HepG2 (cell line): ENCODE data around the gene ZSCAN26. TPM values are rescaled to one million over a fixed set of nuclear protein-coding genes. Genes with fewer than 3 reads are reported as not detected.
A peak's percentile ranks its signal among the peaks of the same experiment; 100 is the strongest.

Experiments
- CEBPG ChIP-seq: IDR thresholded peaks from 2 replicates; pipeline ENCODE4 v1.6.1; 2016
- CREB1 ChIP-seq, 2 experiments: fragments of 450-650 bp in 1 of 2; IDR thresholded peaks; 2 replicates each; pipeline ENCODE4 v1.6.1; 2016 to 2017; ENCODE audit warnings: control low read depth in 1 of 2, mild to moderate bottlenecking in 1 of 2, missing compliant biosample characterization in 1 of 2, missing genetic modification characterization in 1 of 2
- GATA4 ChIP-seq: sonication (generic); IDR thresholded peaks from 2 replicates; pipeline ENCODE4 v1.6.1; 2016; ENCODE audit warnings: antibody characterized with exemption, low read depth, borderline replicate concordance
- GLI4 ChIP-seq: sonication (generic); formaldehyde crosslinking; IDR thresholded peaks from 2 replicates; pipeline ENCODE4 v1.5.1; 2020; ENCODE audit warnings: missing genetic modification reagents, mild to moderate bottlenecking, moderate library complexity, borderline replicate concordance
- GPN1 ChIP-seq: sonication (generic); formaldehyde crosslinking; IDR thresholded peaks from 2 replicates; pipeline ENCODE4 v1.5.1; 2020; ENCODE audit warnings: missing genetic modification reagents, borderline replicate concordance
- HOMEZ ChIP-seq: IDR thresholded peaks from 2 replicates; pipeline ENCODE4 v1.6.1; 2016; ENCODE audit warnings: low read depth
- MEF2D ChIP-seq: sonication (generic); formaldehyde crosslinking; IDR thresholded peaks from 2 replicates; pipeline ENCODE4 v1.5.1; 2020; ENCODE audit warnings: mild to moderate bottlenecking, missing genetic modification reagents
- MIER3 ChIP-seq: IDR thresholded peaks from 2 replicates; pipeline ENCODE4 v1.6.1; 2016; ENCODE audit warnings: missing compliant biosample characterization, borderline replicate concordance
- PHF8 ChIP-seq: sonication (generic); formaldehyde crosslinking; IDR thresholded peaks from 2 replicates; pipeline ENCODE4 v1.5.0; 2020; ENCODE audit warnings: missing genetic modification reagents
- POGK ChIP-seq: sonication (generic); formaldehyde crosslinking; conservative IDR thresholded peaks from 2 replicates; pipeline ENCODE4 v1.8.0; 2022; ENCODE audit warnings: mild to moderate bottlenecking, moderate library complexity, missing genetic modification reagents
- RXRB ChIP-seq: IDR thresholded peaks from 2 replicates; pipeline ENCODE4 v1.6.1; 2016; ENCODE audit warnings: borderline replicate concordance, missing genetic modification reagents, missing compliant biosample characterization
- SMC3 ChIP-seq: IDR thresholded peaks from 2 replicates; pipeline ENCODE4 v1.6.1; 2011; ENCODE audit warnings: low read length, improper control_type of control experiment
- SMYD3 ChIP-seq: sonication (generic); formaldehyde crosslinking; IDR thresholded peaks from 2 replicates; pipeline ENCODE4 v1.8.1; 2023; ENCODE audit warnings: mild to moderate bottlenecking, missing genetic modification reagents
- TAF1 ChIP-seq: sonication (generic); formaldehyde crosslinking; IDR thresholded peaks from 2 replicates; pipeline ENCODE4 v1.4.0; 2020; ENCODE audit warnings: missing genetic modification reagents
- TEF ChIP-seq: sonication (generic); formaldehyde crosslinking; IDR thresholded peaks from 2 replicates; pipeline ENCODE4 v1.5.0; 2020; ENCODE audit warnings: missing genetic modification reagents
- YY1 ChIP-seq: IDR thresholded peaks from 2 replicates; pipeline ENCODE4 v1.6.1; 2011; ENCODE audit warnings: low read length, low read depth, moderate library complexity, mild to moderate bottlenecking; ENCODE audit not compliant: insufficient read depth, insufficient replicate concordance
- ZBTB21 ChIP-seq: sonication (generic); formaldehyde crosslinking; IDR thresholded peaks from 2 replicates; pipeline ENCODE4 v1.4.0; 2020; ENCODE audit warnings: missing genetic modification reagents
- ZNF121 ChIP-seq: sonication (generic); formaldehyde crosslinking; IDR thresholded peaks from 2 replicates; pipeline ENCODE4 v1.5.0; 2020; ENCODE audit warnings: mild to moderate bottlenecking, missing genetic modification reagents
- ZNF274 ChIP-seq: sonication (generic); formaldehyde crosslinking; IDR thresholded peaks from 2 replicates; pipeline ENCODE4 v1.5.1; 2020; ENCODE audit warnings: mild to moderate bottlenecking, missing genetic modification reagents
- ZNF451 ChIP-seq: sonication (generic); formaldehyde crosslinking; IDR thresholded peaks from 2 replicates; pipeline ENCODE4 v1.5.0; 2020; ENCODE audit warnings: mild to moderate bottlenecking, missing genetic modification reagents
- ZNF547 ChIP-seq: sonication (generic); formaldehyde crosslinking; IDR thresholded peaks from 2 replicates; pipeline ENCODE4 v1.5.1; 2020; ENCODE audit warnings: mild to moderate bottlenecking, missing genetic modification reagents
- polyA plus RNA-seq, 8 experiments: library from polyadenylated mRNA; depleted of rRNA in 3 of 8; stranded (reverse) in 7 of 8; unstranded in 1 of 8; fragments of >200 nt; fragmentation: Illumina TruSeq in 4 of 8; extraction: Trizol in 4 of 8; gene quantifications; 2 replicates each; pipeline versions ENCODE4 v1.2.1 to v1.2.3, GENCODE V29; 2011 to 2016; ENCODE audit warnings: low read depth in 4 of 8, missing spikeins in 1 of 8, mixed read lengths in 1 of 8; ENCODE audit not compliant: insufficient read depth in 1 of 8
- total RNA-seq, 5 experiments: library from RNA; depleted of rRNA; stranded (reverse); fragments of >200 nt; fragmentation: Illumina TruSeq; extraction: Trizol; gene quantifications; 2 replicates each; pipeline ENCODE4 v1.2.3, GENCODE V29; 2016; ENCODE audit warnings: low read depth in 1 of 5
- TF ChIP-seq, protein P1 (sequence below): sonication (generic); formaldehyde crosslinking; IDR thresholded peaks from 2 replicates; pipeline ENCODE4 v1.8.0; 2022; ENCODE audit warnings: missing genetic modification reagents, mild to moderate bottlenecking, inconsistent platforms, borderline replicate concordance
- TF ChIP-seq, protein P2 (sequence below): sonication (generic); formaldehyde crosslinking; IDR thresholded peaks from 2 replicates; pipeline ENCODE4 v1.4.0; 2020; ENCODE audit warnings: missing genetic modification reagents

The ZSCAN26 gene
- total and polyA plus RNA-seq, 2 of the 13 experiments (the other 11 are each of a cell fraction or from before 2014, with no cell fraction given) = 12.0 to 15.6 TPM

DNA sequence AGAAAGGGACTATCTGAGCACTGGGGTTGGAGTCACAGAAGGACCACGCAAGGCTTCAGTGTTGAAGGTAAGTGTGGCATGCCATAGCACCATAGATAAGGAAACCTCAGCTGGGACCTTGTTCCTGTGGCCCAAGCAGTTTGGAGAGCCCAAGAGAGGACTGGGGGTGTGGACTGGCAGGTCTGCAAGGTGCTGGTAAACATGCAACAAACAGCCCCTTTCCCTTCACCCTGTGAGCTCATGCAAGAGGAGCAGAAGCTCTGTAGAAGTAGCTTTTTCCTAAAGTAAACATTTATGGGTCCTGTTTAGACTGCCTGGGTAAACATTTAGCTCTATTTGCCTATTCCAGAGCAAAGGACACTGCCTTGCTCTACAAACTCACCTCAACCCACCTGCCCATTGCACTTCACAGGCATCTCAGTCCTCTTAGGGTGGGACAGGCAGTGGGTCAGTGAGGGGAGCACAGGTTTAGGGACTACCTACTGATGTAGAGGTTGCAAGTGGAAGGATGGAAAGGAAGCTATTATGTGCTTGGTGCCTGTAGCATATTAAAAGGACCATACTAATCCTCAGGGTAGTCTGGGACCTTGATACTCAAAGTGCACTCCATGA lies 57.0 kb downstream of the ZSCAN26 start (continued):
- TF ChIP-seq YY1 (no peak), GLI4 (CRISPR knock-in tag) (0 out of 2 replicates have a peak, but pooled peaks have one; percentile 42), CEBPG (CRISPR knock-in tag) (peak; percentile 42; the same call in 1 of the 2 replicates), MEF2D (CRISPR knock-in tag) (peak; percentile 24; the same call in 1 of the 2 replicates), POGK (peak; percentile 51; the same call in 1 of the 2 replicates), SMC3 (peak; percentile 7; the same call in 1 of the 2 replicates), ZNF547 (CRISPR knock-in tag) (peak; percentile 69; the same call in 1 of the 2 replicates), GATA4 (no peak), CREB1 (IDR thresholded peaks at IDR 0.05) (no peak), CREB1 (CRISPR knock-in tag; IDR thresholded peaks at IDR 0.05) (peak; percentile 54; the same call in 1 of the 2 replicates), ZBTB21 (no peak), RXRB (peak; percentile 75), MIER3 (CRISPR knock-in tag) (peak; percentile 25; the same call in 1 of the 2 replicates), TAF1 (CRISPR knock-in tag) (no peak), ZNF274 (CRISPR knock-in tag) (no peak), HOMEZ (CRISPR knock-in tag) (peak; percentile 80), TEF (CRISPR knock-in tag) (no peak), SMYD3 (no peak), ZNF451 (CRISPR knock-in tag) (no peak), PHF8 (CRISPR knock-in tag) (no peak), GPN1 (CRISPR knock-in tag) (no peak), ZNF121 (CRISPR knock-in tag) (peak; percentile 53; the same call in 1 of the 2 replicates)
- TF ChIP-seq, protein P1, sequence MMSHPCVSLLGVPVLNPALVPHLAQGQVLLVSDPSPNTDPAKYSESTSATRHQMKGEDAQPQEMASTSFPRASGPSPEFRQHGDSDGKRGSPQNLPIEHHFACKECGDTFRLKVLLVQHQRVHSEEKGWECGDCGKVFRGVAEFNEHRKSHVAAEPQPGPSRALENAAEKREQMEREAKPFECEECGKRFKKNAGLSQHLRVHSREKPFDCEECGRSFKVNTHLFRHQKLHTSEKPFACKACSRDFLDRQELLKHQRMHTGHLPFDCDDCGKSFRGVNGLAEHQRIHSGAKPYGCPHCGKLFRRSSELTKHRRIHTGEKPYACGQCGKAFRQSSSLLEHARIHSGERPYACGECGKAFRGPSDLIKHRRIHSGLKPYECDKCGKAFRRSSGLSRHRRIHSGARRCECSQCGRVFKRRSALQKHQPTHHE (CRISPR knock-in tag) = no peak
- TF ChIP-seq, protein P2, sequence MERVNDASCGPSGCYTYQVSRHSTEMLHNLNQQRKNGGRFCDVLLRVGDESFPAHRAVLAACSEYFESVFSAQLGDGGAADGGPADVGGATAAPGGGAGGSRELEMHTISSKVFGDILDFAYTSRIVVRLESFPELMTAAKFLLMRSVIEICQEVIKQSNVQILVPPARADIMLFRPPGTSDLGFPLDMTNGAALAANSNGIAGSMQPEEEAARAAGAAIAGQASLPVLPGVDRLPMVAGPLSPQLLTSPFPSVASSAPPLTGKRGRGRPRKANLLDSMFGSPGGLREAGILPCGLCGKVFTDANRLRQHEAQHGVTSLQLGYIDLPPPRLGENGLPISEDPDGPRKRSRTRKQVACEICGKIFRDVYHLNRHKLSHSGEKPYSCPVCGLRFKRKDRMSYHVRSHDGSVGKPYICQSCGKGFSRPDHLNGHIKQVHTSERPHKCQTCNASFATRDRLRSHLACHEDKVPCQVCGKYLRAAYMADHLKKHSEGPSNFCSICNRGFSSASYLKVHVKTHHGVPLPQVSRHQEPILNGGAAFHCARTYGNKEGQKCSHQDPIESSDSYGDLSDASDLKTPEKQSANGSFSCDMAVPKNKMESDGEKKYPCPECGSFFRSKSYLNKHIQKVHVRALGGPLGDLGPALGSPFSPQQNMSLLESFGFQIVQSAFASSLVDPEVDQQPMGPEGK (CRISPR knock-in tag) = peak; percentile 36; the same call in 1 of the 2 replicates
